Upper lobe of left lung (tissue), 4 donors: Measurements from ENCODE around the gene OR4F15.

Experiments
- CTCF ChIP-seq, 6 experiments: fragments of 450-650 bp in 4 of 6; fragments of 200-600 bp in 2 of 6; sonication (generic) in 2 of 6; IDR thresholded peaks; one replicate each; pipeline ENCODE4 v1.5.1; 2016 to 2019; ENCODE audit warnings: antibody characterized with exemption in 6 of 6
- EP300 ChIP-seq, 4 donors: sonication (generic); formaldehyde crosslinking; IDR thresholded peaks; one replicate each; pipeline ENCODE4 v1.5.1; 2017; ENCODE audit warnings: antibody characterized with exemption in 4 of 4, control low read depth in 2 of 4

GRCh38 chr15:101813803-101814534 lies 2.0 kb downstream of the OR4F15 start:
- TF ChIP-seq CTCF (IDR thresholded peaks at IDR 0.05), result no peak
- no peak for TF ChIP-seq EP300 (IDR thresholded peaks at IDR 0.05)
